PC-3 (cell line): ENCODE measurements around the gene ARL5A.

Source experiments
- EZH2 ChIP-seq: fragments of 300-600 bp; sonication (generic); IDR thresholded peaks from one replicate; pipeline ENCODE4 v1.6.1; 2017; ENCODE audit warnings: antibody characterized with exemption, mild to moderate bottlenecking, low read length; ENCODE audit not compliant: unreplicated experiment
- EZH2phosphoT487 ChIP-seq: fragments of 300-600 bp; sonication (generic); IDR thresholded peaks from 2 replicates; pipeline ENCODE4 v1.6.1; 2018; ENCODE audit warnings: mild to moderate bottlenecking, antibody characterized with exemption, low read length, borderline replicate concordance
- TF ChIP-seq, protein P1 (sequence below): fragments of 300-600 bp; sonication (generic); conservative IDR thresholded peaks from 2 replicates; pipeline ENCODE4 v1.5.1; 2017; ENCODE audit warnings: antibody characterized with exemption, low read depth, mild to moderate bottlenecking, low read length

GRCh38 chr2:151849413-151850010, 21.3 kb upstream of the ARL5A start:
- TF ChIP-seq, protein P1, sequence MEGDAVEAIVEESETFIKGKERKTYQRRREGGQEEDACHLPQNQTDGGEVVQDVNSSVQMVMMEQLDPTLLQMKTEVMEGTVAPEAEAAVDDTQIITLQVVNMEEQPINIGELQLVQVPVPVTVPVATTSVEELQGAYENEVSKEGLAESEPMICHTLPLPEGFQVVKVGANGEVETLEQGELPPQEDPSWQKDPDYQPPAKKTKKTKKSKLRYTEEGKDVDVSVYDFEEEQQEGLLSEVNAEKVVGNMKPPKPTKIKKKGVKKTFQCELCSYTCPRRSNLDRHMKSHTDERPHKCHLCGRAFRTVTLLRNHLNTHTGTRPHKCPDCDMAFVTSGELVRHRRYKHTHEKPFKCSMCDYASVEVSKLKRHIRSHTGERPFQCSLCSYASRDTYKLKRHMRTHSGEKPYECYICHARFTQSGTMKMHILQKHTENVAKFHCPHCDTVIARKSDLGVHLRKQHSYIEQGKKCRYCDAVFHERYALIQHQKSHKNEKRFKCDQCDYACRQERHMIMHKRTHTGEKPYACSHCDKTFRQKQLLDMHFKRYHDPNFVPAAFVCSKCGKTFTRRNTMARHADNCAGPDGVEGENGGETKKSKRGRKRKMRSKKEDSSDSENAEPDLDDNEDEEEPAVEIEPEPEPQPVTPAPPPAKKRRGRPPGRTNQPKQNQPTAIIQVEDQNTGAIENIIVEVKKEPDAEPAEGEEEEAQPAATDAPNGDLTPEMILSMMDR = no peak
- no peak for TF ChIP-seq EZH2
- TF ChIP-seq EZH2phosphoT487 = no peak
